Measurements from ENCODE around the gene F2RL3.

F2RL3 gene

GRCh38 chr19:16875584-16876555 lies 12.9 kb upstream of the F2RL3 start:
- DNase-seq = no peak

- no peak for DNase-seq
These were observed 11.9 kb upstream of the F2RL3 start for GRCh38 chr19:16876904-16877361.

- no peak for DNase-seq
These were observed 11.2 kb upstream of the F2RL3 start for GRCh38 chr19:16877581-16877980.

- DNase-seq = no peak
These were observed 10.4 kb upstream of the F2RL3 start for GRCh38 chr19:16878181-16878965.

GRCh38 chr19:16880884-16881554 lies 7.8 kb upstream of the F2RL3 start:
- no peak for DNase-seq

- DNase-seq = no peak
These were observed 6.7 kb upstream of the F2RL3 start for GRCh38 chr19:16882146-16882545.

- DNase-seq = no peak
These were observed 5.3 kb upstream of the F2RL3 start for GRCh38 chr19:16883522-16883921.

GRCh38 chr19:16885166-16885565 lies 3.6 kb upstream of the F2RL3 start:
- no peak for DNase-seq

GRCh38 chr19:16886305-16886880 lies 2.4 kb upstream of the F2RL3 start:
- no peak for DNase-seq

GRCh38 chr19:16887353-16888265 lies 1.2 kb upstream of the F2RL3 start:
- no peak for DNase-seq

GRCh38 chr19:16889366-16889882 lies 625 bp downstream of the F2RL3 start:
- no peak for DNase-seq

GRCh38 chr19:16889883-16890460 lies 1.2 kb downstream of the F2RL3 start:
- DNase-seq = no peak

GRCh38 chr19:16890461-16891184 lies 1.8 kb downstream of the F2RL3 start:
- DNase-seq = no peak

- no peak for DNase-seq
These were observed 3.0 kb downstream of the F2RL3 start for GRCh38 chr19:16891696-16892382.

- no peak for DNase-seq
These were observed 3.6 kb downstream of the F2RL3 start for GRCh38 chr19:16892436-16892835.

GRCh38 chr19:16892868-16893685 lies 4.3 kb downstream of the F2RL3 start:
- DNase-seq = no peak

GRCh38 chr19:16893686-16893989 lies 4.8 kb downstream of the F2RL3 start:
- DNase-seq = no peak

GRCh38 chr19:16894080-16894479 lies 5.3 kb downstream of the F2RL3 start:
- DNase-seq = no peak

Data from NCI-H510A (cell line).